Measurements from ENCODE around the gene ZNF385A. TPM values are rescaled to one million over a fixed set of nuclear protein-coding genes. Genes with fewer than 3 reads are reported as not detected.

ZNF385A gene
- total and polyA plus RNA-seq, 5 experiments from 2014 or later = 0.42 to 3.2 (median 1.7) TPM; not detected in 2

- ATAC-seq = no peak
- no peaks in the 10 kb centered on the region for H3K9me3 Mint-ChIP-seq
- H3K27ac Mint-ChIP-seq = peak overlapping the region in 2 of 10 donors; percentile 40
- H3K4me3 Mint-ChIP-seq = no peak overlapping the region
- H3K4me1 Mint-ChIP-seq = peaks cover 9 to 18% (median 16%) of the 10 kb centered on the region in 4 donors
- H3K27me3 Mint-ChIP-seq = no peaks in the 10 kb centered on the region
- DNase-seq = no peak
- peaks cover 9 to 90% (median 29%) of the 10 kb centered on the region in 3 donors for H3K36me3 Mint-ChIP-seq
- POLR2A ChIA-PET = interaction anchor here (1.1 to 5.3 kb wide), 3 partner anchors 18 to 99 kb away, joined by 4 to 99 read pairs (median 61); partner anchors contain the start of genes ITGA5 and NCKAP1L
Observed at GRCh38 chr12:54398218-54398617, 13.7 kb upstream of the ZNF385A start.

GRCh38 chr12:54397157-54397556 lies 12.6 kb upstream of the ZNF385A start:
- POLR2A ChIA-PET = interaction anchor here (5.3 kb wide), 1 partner anchor 19 kb away, joined by 99 read pairs; the partner anchor contains the start of gene ITGA5
- Mint-ChIP-seq H3K4me3 (no peak overlapping the region), H3K4me1 (peaks cover 10 to 23% (median 18%) of the 10 kb centered on the region in 4 donors), H3K27ac (peak overlapping the region in 3 of 10 donors; percentile 12 to 35 (median 27)), H3K36me3 (peaks cover 9 to 80% (median 29%) of the 10 kb centered on the region in 3 donors), H3K9me3 (no peaks in the 10 kb centered on the region), H3K27me3 (no peaks in the 10 kb centered on the region)
- DNase-seq (no peak), ATAC-seq (no peak)

- POLR2A ChIA-PET = interaction anchor here (0.5 to 1.1 kb wide), 2 partner anchors 23 to 99 kb away, joined by 3 to 6 read pairs; no protein-coding TSS in a partner anchor
- no peak for ATAC-seq
- H3K36me3 Mint-ChIP-seq = peaks cover 9 to 64% (median 20%) of the 10 kb centered on the region in 3 donors
- peaks cover 17 to 32% (median 31%) of the 10 kb centered on the region in 4 donors for H3K4me1 Mint-ChIP-seq
- no peaks in the 10 kb centered on the region for H3K27me3 Mint-ChIP-seq
- no peak overlapping the region for H3K27ac Mint-ChIP-seq
- no peak for DNase-seq
- no peaks in the 10 kb centered on the region for H3K9me3 Mint-ChIP-seq
- peak overlapping the region in 1 of 10 donors; percentile 34 for H3K4me3 Mint-ChIP-seq
Observed at GRCh38 chr12:54395545-54395944, 11.0 kb upstream of the ZNF385A start.

GRCh38 chr12:54394986-54395385 lies 10.5 kb upstream of the ZNF385A start:
- no peaks in the 10 kb centered on the region for H3K27me3 Mint-ChIP-seq
- peaks cover 19 to 37% (median 31%) of the 10 kb centered on the region in 4 donors for H3K4me1 Mint-ChIP-seq
- peak overlapping the region in 2 of 10 donors; percentile 9 to 30 for H3K27ac Mint-ChIP-seq
- H3K4me3 Mint-ChIP-seq = peak overlapping the region in 1 of 10 donors; percentile 12
- POLR2A ChIA-PET = interaction anchor here (1.1 kb wide), 1 partner anchor 23 kb away, joined by 3 read pairs; no protein-coding TSS in a partner anchor
- H3K36me3 Mint-ChIP-seq = peaks cover 9 to 59% (median 20%) of the 10 kb centered on the region in 3 donors
- DNase-seq = no peak
- ATAC-seq = no peak
- no peaks in the 10 kb centered on the region for H3K9me3 Mint-ChIP-seq

- peaks cover 8 to 52% (median 15%) of the 10 kb centered on the region in 3 donors for H3K36me3 Mint-ChIP-seq
- POLR2A ChIA-PET = interaction anchor here (0.9 kb wide), 1 partner anchor 46 kb away, joined by 3 read pairs; no protein-coding TSS in a partner anchor
- H3K27ac Mint-ChIP-seq = peak overlapping the region in 4 of 10 donors; percentile 17 to 76 (median 31)
- peaks cover 23 to 40% (median 38%) of the 10 kb centered on the region in 4 donors for H3K4me1 Mint-ChIP-seq
- H3K4me3 Mint-ChIP-seq = peak overlapping the region in 2 of 10 donors; percentile 41 to 66
- H3K27me3 Mint-ChIP-seq = no peaks in the 10 kb centered on the region
- DNase-seq (peak in 6 of 10 donors; percentile 25 to 42 (median 34)), ATAC-seq (no peak)
- no peaks in the 10 kb centered on the region for H3K9me3 Mint-ChIP-seq
Observed at GRCh38 chr12:54394281-54394719, 9.8 kb upstream of the ZNF385A start.

GRCh38 chr12:54393743-54394142 lies 9.2 kb upstream of the ZNF385A start:
- H3K27ac Mint-ChIP-seq = peak overlapping the region in 5 of 10 donors; percentile 24 to 50 (median 27)
- peaks cover 5 to 49% (median 13%) of the 10 kb centered on the region in 3 donors for H3K36me3 Mint-ChIP-seq
- peak overlapping the region in 3 of 10 donors; percentile 29 to 66 (median 33) for H3K4me3 Mint-ChIP-seq
- no peak for DNase-seq
- H3K9me3 Mint-ChIP-seq = no peaks in the 10 kb centered on the region
- POLR2A ChIA-PET = interaction anchor here (0.9 kb wide), 1 partner anchor 46 kb away, joined by 3 read pairs; no protein-coding TSS in a partner anchor
- no peaks in the 10 kb centered on the region for H3K27me3 Mint-ChIP-seq
- ATAC-seq = no peak
- H3K4me1 Mint-ChIP-seq = peaks cover 21 to 40% (median 36%) of the 10 kb centered on the region in 4 donors

GRCh38 chr12:54393207-54393609 lies 8.7 kb upstream of the ZNF385A start:
- peak overlapping the region in 1 of 10 donors; percentile 50 for H3K27ac Mint-ChIP-seq
- POLR2A ChIA-PET = interaction anchor here (0.8 to 1.7 kb wide), 3 partner anchors 11 to 47 kb away, joined by 3 to 5 read pairs (median 3); no protein-coding TSS in a partner anchor
- no peak for ATAC-seq

GRCh38 chr12:54392485-54393206 lies 8.1 kb upstream of the ZNF385A start:
- H3K4me3 Mint-ChIP-seq = peak overlapping the region in 5 of 10 donors; percentile 14 to 82 (median 22)
- peaks cover 23 to 50% (median 38%) of the 10 kb centered on the region in 4 donors for H3K4me1 Mint-ChIP-seq
- H3K27ac Mint-ChIP-seq = peak overlapping the region in 2 of 10 donors; percentile 59 to 71
- POLR2A ChIA-PET = interaction anchor here (0.8 to 1.7 kb wide), 3 partner anchors 11 to 21 kb away, joined by 3 to 5 read pairs (median 3); no protein-coding TSS in a partner anchor
- peaks cover 5 to 38% (median 13%) of the 10 kb centered on the region in 3 donors for H3K36me3 Mint-ChIP-seq
- no peak for ATAC-seq
- no peaks in the 10 kb centered on the region for H3K27me3 Mint-ChIP-seq
- DNase-seq = no peak
- H3K9me3 Mint-ChIP-seq = no peaks in the 10 kb centered on the region

More at GRCh38 chr12:54393207-54393609, 8.7 kb upstream of the ZNF385A start:
- Mint-ChIP-seq H3K27me3 (no peaks in the 10 kb centered on the region), H3K36me3 (peaks cover 5 to 43% (median 13%) of the 10 kb centered on the region in 3 donors), H3K9me3 (no peaks in the 10 kb centered on the region), H3K4me3 (no peak overlapping the region), H3K4me1 (peaks cover 21 to 45% (median 36%) of the 10 kb centered on the region in 4 donors)
- DNase-seq = no peak

- Mint-ChIP-seq H3K27me3 (no peaks in the 10 kb centered on the region), H3K27ac (peak overlapping the region in 4 of 10 donors; percentile 43 to 80 (median 58)), H3K9me3 (no peaks in the 10 kb centered on the region), H3K36me3 (peaks cover 0 to 20% (median 7%) of the 10 kb centered on the region in 3 donors), H3K4me3 (peak overlapping the region; percentile 71 to 93 (median 80)), H3K4me1 (peaks cover 26 to 57% (median 39%) of the 10 kb centered on the region in 4 donors)
- POLR2A ChIA-PET = interaction anchor here (0.7 kb wide), 1 partner anchor 94 kb away, joined by 3 read pairs; no protein-coding TSS in a partner anchor
- DNase-seq (peak; percentile 53 to 82 (median 64)), ATAC-seq (peak; percentile 85 to 90)
Observed at GRCh38 chr12:54390668-54391551, 6.4 kb upstream of the ZNF385A start.

- peaks cover 0 to 14% (median 7%) of the 10 kb centered on the region in 3 donors for H3K36me3 Mint-ChIP-seq
- H3K9me3 Mint-ChIP-seq = no peaks in the 10 kb centered on the region
- POLR2A ChIA-PET = interaction anchor here (0.7 kb wide), 1 partner anchor 94 kb away, joined by 3 read pairs; no protein-coding TSS in a partner anchor
- H3K4me1 Mint-ChIP-seq = peaks cover 26 to 60% (median 39%) of the 10 kb centered on the region in 4 donors
- DNase-seq (no peak), ATAC-seq (no peak)
- H3K27ac Mint-ChIP-seq = peak overlapping the region in 4 of 10 donors; percentile 39 to 71 (median 62)
- H3K27me3 Mint-ChIP-seq = no peaks in the 10 kb centered on the region
- peak overlapping the region; percentile 37 to 93 (median 78) for H3K4me3 Mint-ChIP-seq
Observed at GRCh38 chr12:54390176-54390667, 5.7 kb upstream of the ZNF385A start.

- H3K27me3 Mint-ChIP-seq = no peaks in the 10 kb centered on the region
- H3K4me3 Mint-ChIP-seq = peak overlapping the region; percentile 37 to 93 (median 76)
- H3K36me3 Mint-ChIP-seq = peaks cover 0 to 9% (median 6%) of the 10 kb centered on the region in 3 donors
- no peaks in the 10 kb centered on the region for H3K9me3 Mint-ChIP-seq
- no peak for ATAC-seq
- DNase-seq = no peak
- peaks cover 26 to 64% (median 38%) of the 10 kb centered on the region in 4 donors for H3K4me1 Mint-ChIP-seq
- H3K27ac Mint-ChIP-seq = peak overlapping the region in 8 of 10 donors; percentile 39 to 81 (median 62)
- POLR2A ChIA-PET = no interaction called here
Observed at GRCh38 chr12:54389607-54390175, 5.2 kb upstream of the ZNF385A start.

Data from naive thymus-derived CD8-positive, alpha-beta T cell (primary cell).